ENCODE results near the gene NOLC1. TPM values are rescaled to one million over a fixed set of nuclear protein-coding genes. Genes with fewer than 3 reads are reported as not detected.
"Not testable (repeated sequence)": the region's sequence is repeated elsewhere in the genome, so short reads cannot be mapped to it uniquely, and the experiment has no call there.

The NOLC1 gene
- total and polyA plus RNA-seq, 3 donors from 2014 or later: 46.6 to 63.8 (median 53.7) TPM

DNA sequence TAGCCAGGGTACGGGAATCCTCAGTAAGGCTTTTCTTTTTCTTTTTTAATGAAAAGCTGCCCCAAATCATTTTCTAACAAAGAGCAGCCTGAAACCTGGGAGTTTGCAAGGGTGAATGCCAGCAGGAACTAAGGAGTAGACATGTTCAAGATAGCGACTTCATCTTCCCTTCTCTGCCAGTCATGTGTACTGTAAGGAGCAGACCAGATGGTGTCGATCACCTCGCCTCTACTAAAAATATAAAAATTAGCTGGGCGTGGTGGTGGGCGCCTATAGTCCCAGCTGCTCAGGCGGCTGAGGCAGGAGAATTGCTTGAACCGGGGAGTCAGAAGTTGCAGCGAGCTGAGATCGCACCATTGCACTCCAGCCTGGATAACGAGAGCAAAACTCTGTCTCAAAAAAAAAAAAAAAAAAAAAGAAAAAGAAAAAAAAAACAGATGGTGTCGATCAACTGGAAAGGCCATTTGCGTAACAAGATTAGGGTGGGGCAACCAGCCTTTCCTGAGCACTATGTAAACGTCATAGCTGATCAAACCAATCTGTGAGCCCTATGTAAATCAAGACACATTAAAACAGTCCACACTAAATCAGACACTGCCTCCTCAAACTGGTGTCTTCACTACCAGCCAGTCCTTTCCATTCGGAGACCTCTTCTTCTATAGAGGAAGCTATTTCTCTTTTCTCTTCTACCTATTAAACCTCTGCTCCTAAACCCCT lies 33.8 kb downstream of the NOLC1 start:
- Histone ChIP-seq H3K36me3 (ENCODE audit: low read depth, missing control alignments) (no peaks in the 10 kb centered on the region), H3K4me3 (no peak overlapping the region), H3K4me1 (peaks cover 3% of the 10 kb centered on the region), H3K27me3 (no peaks in the 10 kb centered on the region), H3K9me3 (no peaks in the 10 kb centered on the region), H3K27ac (no peak overlapping the region)
- no peak for DNase-seq
- TF ChIP-seq POLR2A (IDR thresholded peaks at IDR 0.05): no peak
- TF ChIP-seq, protein P1, sequence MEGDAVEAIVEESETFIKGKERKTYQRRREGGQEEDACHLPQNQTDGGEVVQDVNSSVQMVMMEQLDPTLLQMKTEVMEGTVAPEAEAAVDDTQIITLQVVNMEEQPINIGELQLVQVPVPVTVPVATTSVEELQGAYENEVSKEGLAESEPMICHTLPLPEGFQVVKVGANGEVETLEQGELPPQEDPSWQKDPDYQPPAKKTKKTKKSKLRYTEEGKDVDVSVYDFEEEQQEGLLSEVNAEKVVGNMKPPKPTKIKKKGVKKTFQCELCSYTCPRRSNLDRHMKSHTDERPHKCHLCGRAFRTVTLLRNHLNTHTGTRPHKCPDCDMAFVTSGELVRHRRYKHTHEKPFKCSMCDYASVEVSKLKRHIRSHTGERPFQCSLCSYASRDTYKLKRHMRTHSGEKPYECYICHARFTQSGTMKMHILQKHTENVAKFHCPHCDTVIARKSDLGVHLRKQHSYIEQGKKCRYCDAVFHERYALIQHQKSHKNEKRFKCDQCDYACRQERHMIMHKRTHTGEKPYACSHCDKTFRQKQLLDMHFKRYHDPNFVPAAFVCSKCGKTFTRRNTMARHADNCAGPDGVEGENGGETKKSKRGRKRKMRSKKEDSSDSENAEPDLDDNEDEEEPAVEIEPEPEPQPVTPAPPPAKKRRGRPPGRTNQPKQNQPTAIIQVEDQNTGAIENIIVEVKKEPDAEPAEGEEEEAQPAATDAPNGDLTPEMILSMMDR (IDR thresholded peaks at IDR 0.05): no peak
- intact Hi-C loops (cut with DNase I; ENCODE audit: low total_unique reads): no loop called here
- WGBS, 2 donors: 84 to 85% methylated on average over 15 of the region's 15 CpGs

DNA sequence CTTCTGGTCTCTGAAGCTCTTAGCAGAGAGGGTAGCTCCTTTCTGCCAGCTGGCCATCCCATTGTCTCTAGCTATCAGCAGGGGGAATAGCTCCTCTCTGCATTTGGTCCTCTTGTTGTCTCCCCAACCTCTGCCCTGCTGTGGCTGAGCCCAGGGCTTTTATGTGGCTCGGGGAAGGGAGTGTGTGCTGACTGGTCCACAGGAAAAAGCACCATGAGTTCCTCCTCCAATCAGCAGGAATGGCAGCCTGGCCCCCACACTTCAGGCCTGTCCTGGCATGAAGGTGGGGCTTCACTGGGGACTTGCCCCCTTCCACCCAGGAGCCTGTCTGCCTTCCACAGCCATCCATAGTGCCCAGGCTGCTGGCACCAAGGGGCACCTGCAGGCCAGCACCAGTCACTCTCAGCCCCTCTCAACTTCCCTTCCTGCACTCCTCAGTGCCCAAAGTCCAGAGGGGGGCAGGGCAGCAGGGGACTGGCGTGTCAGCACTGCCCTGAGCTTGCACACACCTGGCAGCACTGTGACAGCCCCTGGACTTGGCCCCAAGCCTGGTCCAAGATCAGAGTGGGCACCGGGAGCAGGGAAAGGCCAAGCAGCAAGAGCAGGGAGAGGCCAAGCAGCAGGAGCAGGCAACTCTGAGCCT lies 36.2 kb downstream of the NOLC1 start:
- no peak for DNase-seq
- Histone ChIP-seq H3K4me1 (peaks cover 3% of the 10 kb centered on the region), H3K9me3 (no peaks in the 10 kb centered on the region), H3K36me3 (ENCODE audit: low read depth, missing control alignments) (no peaks in the 10 kb centered on the region), H3K27ac (no peak overlapping the region), H3K4me3 (no peak overlapping the region), H3K27me3 (no peaks in the 10 kb centered on the region)
- TF ChIP-seq, protein P1 (IDR thresholded peaks at IDR 0.05): no peak
- TF ChIP-seq POLR2A (IDR thresholded peaks at IDR 0.05): no peak
- intact Hi-C loops (cut with DNase I; ENCODE audit: low total_unique reads): no loop called here
- WGBS, 2 donors: 56 to 100% methylated on average over 1 to 2 of the region's 3 CpGs

DNA sequence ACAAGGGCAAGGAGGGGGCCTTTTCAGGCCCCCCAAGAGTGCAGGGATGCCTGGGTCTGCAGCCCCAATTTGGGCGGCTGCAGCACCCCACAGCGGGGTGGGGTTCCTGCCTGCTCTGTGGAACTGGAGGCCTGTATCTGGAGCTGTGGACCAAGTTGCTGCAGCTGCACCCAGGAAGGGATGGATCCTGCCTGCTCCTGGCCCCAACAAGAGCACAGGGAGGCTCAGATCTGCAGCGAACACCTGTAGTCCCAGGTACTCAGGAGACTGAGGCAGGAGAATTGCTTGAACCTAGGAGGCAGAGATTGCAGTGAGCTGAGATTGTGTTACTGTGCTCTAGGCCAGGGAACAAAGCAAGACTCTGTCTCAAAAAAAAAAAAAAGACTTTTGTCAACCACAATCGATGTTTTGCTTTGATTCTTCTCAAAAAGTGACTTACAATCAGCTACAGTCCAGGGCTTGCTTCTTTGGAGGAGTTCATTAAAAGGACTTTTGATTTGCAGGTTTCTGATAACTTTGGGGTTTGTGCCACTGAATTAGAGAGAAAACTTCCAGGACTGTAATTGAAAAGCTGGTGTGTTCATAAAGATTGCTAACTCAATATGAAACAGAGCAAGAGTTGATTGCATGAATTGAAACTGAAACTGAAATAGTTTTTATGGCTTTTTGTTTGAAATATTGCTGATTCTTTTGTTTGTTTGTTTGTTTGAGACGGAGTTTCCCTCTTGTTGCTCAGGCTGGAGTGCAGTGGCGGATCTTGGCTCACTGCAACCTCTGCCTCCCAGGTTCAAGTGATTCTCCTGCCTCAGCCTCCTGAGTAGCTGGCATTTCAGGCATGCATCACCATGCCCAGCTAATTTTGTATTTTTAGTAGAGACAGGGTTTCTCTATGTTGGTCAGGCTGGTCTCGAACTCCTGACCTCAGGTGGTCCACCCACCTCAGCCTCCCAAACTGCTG lies 37.0 kb downstream of the NOLC1 start:
- H3K27me3 ChIP-seq; H3K4me3 ChIP-seq; H3K9me3 ChIP-seq; DNase-seq; intact Hi-C loops (cut with DNase I; ENCODE audit: low total_unique reads); H3K4me1 ChIP-seq; H3K36me3 ChIP-seq (ENCODE audit: low read depth, missing control alignments); H3K27ac ChIP-seq: not testable (repeated sequence)
- 70 to 80% methylated on average over 5 to 7 of the region's 7 CpGs for WGBS, 2 donors

DNA sequence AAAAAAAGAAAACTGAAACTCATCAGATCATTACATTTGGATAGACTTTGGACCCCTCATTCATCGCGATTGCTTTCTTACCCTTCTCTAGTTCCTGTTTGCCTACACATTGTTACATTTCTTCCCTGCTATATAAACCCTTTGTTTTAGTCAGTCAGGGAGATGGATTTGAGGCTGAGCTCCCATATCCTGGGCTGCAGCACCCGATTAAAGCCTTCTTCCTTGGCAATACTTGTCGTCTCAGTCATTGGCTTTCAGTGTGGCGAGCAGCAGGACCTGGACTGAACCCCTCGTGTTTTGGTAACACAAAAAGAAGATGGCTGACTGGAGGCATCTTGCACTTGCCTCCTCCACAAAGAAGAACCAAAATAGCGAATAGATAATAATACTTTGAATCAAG lies 39.8 kb downstream of the NOLC1 start:
- no peak for TF ChIP-seq POLR2A (IDR thresholded peaks at IDR 0.05)
- TF ChIP-seq, protein P1 (IDR thresholded peaks at IDR 0.05): no peak
- intact Hi-C loops (cut with DNase I; ENCODE audit: low total_unique reads): no loop called here
- Histone ChIP-seq H3K27me3 (no peaks in the 10 kb centered on the region), H3K36me3 (ENCODE audit: low read depth, missing control alignments) (no peaks in the 10 kb centered on the region), H3K4me1 (no peaks in the 10 kb centered on the region), H3K27ac (no peak overlapping the region), H3K9me3 (no peaks in the 10 kb centered on the region), H3K4me3 (no peak overlapping the region)
- 84% methylated on average over 7 of the region's 7 CpGs for WGBS, 2 donors
- no peak for DNase-seq

DNA sequence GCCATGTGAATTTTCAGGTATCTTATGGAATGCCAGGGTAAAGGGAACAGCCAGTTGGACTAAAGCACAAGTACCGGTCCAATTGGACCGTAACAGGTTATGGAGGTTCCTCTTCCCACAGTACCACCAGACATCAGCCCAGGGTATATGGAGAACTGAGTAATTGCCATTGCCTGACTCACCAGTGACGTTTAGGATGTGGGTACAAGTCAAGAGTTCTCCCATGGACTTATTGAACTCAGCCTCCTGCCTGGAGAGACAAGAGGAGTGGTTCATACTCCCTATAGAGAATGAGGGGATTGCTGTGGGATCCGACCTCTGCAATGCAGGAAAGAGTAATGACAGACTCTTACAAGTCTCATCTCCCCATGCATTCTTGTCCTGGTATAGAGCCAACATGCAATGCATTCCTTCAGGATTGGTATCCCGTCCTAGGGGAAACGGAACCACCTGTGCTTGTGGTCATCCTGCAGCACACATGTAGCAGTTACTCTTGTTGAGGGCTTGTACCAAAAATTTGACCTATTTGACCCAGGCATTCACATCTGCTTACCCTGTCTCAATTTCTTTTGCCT lies 43.2 kb downstream of the NOLC1 start:
- DNase-seq: no peak
- no peak overlapping the region for H3K27ac ChIP-seq
- no peaks in the 10 kb centered on the region for H3K9me3 ChIP-seq
- no peak for TF ChIP-seq POLR2A (IDR thresholded peaks at IDR 0.05)
- TF ChIP-seq, protein P1 (IDR thresholded peaks at IDR 0.05): no peak
- no peaks in the 10 kb centered on the region for H3K4me1 ChIP-seq
- no peaks in the 10 kb centered on the region for H3K27me3 ChIP-seq
- no peak overlapping the region for H3K4me3 ChIP-seq
- WGBS, 2 donors: 79 to 80% methylated on average over 6 of the region's 6 CpGs
- no peaks in the 10 kb centered on the region for H3K36me3 ChIP-seq (ENCODE audit: low read depth, missing control alignments)
- intact Hi-C loops (cut with DNase I; ENCODE audit: low total_unique reads): no loop called here
